GM12878 (cell line): ENCODE data around the gene CHIA.

ENCODE experiments used
- CEBPB ChIP-seq, 2 experiments: fragments of 150-350 bp in 1 of 2; IDR thresholded peaks; 2 replicates each; pipeline ENCODE4 v1.6.1; 2012 to 2014; ENCODE audit warnings: low read depth in 2 of 2, low read length in 2 of 2, borderline replicate concordance in 1 of 2, inconsistent platforms in 1 of 2
- MYB ChIP-seq: fragments of 150-350 bp; IDR thresholded peaks from 2 replicates; pipeline ENCODE4 v1.6.1; 2014; ENCODE audit warnings: mild to moderate bottlenecking, low read depth, low read length, borderline replicate concordance
- MYC ChIP-seq: IDR thresholded peaks from 2 replicates; pipeline ENCODE4 v1.6.1; 2011; ENCODE audit warnings: mild to moderate bottlenecking, low read length, moderate library complexity, inconsistent platforms; ENCODE audit not compliant: insufficient read depth, insufficient replicate concordance, insufficient read length, severe bottlenecking

DNA sequence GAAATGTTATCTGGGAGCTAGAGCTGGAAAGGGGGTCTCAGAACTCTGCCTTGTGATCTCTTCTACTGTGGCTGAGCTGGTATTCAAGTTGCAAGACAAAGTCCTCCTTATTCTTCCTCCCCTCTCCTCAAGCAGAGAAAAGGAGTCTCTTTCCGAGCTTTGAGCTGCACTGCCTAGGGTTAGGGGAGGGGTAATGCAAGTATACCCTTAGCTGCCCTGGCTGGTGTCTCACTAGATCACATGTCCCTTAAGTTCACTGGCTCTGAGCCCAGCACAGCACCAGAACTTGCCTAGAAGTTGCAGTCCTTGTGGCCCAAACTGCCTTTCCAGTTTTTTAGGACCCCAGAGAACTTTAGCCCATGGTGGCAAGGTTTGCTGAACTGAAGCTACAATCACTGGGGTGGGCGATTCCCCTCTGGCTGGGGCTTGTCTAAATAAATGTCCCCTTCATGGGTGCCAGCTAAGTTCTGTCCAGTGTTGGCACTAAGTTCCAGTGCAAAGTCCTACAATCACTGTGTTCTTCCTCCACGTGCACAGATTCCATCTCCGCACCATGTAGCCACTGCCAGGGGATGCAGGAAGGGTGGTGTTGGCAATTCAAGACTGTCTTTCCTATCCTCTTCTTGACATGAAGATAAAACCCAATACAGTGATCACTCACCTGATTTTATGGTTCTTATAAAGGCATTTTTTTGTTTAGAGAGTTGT lies 22.7 kb upstream of the CHIA start:
- TF ChIP-seq CEBPB (IDR thresholded peaks at IDR 0.05; ENCODE audit: borderline replicate concordance in 1 of 2, low read depth in 2 of 2, low read length in 2 of 2) (no peak), MYC (no peak), MYB (no peak)
